Spleen (tissue), 11 donors: ENCODE results near the gene GJC1. TPM values are rescaled to one million over a fixed set of nuclear protein-coding genes. Genes with fewer than 3 reads are reported as not detected.
A peak's percentile ranks its signal among the peaks of the same experiment; 100 is the strongest.

Experiments
- DNase-seq: peaks from one replicate; pipeline ENCODE4 v3.0.0-alpha.2; 2020
- H3K27ac ChIP-seq, 8 donors: fragments of 200-600 bp; sonication (generic) in 7 of 8; 1 replicate in 4 of 8; 2 replicates in 4 of 8; pipeline versions ENCODE4 v1.5.0 to v1.8.0; 2016 to 2021; ENCODE audit warnings: inconsistent platforms in 4 of 8, mild to moderate bottlenecking in 4 of 8, moderate library complexity in 1 of 8
- H3K27me3 ChIP-seq, 7 donors: fragments of 200-600 bp; sonication (generic) in 6 of 7; replicated peaks in 1 of 7; 1 replicate in 4 of 7; 2 replicates in 3 of 7; pipeline versions ENCODE4 v1.5.0 to v1.8.0; 2016 to 2021; ENCODE audit warnings: inconsistent platforms in 3 of 7, mild to moderate bottlenecking in 1 of 7
- H3K36me3 ChIP-seq, 6 donors: fragments of 200-600 bp; sonication (generic) in 5 of 6; 1 replicate in 4 of 6; 2 replicates in 2 of 6; pipeline versions ENCODE4 v1.5.0 to v1.8.0; 2016 to 2021; ENCODE audit warnings: inconsistent platforms in 2 of 6
- H3K4me1 ChIP-seq, 6 donors: fragments of 200-600 bp; sonication (generic) in 5 of 6; 1 replicate in 3 of 6; 2 replicates in 3 of 6; pipeline versions ENCODE4 v1.5.0 to v1.8.0; 2016 to 2021; ENCODE audit warnings: inconsistent platforms in 3 of 6
- H3K4me3 ChIP-seq, 8 donors: fragments of 200-600 bp; sonication (generic) in 7 of 8; 1 replicate in 4 of 8; 2 replicates in 4 of 8; pipeline versions ENCODE4 v1.5.0 to v1.8.0; 2016 to 2021; ENCODE audit warnings: inconsistent platforms in 4 of 8, mild to moderate bottlenecking in 4 of 8, moderate library complexity in 2 of 8
- H3K9me3 ChIP-seq, 8 donors: fragments of 200-600 bp; sonication (generic) in 7 of 8; 1 replicate in 4 of 8; 2 replicates in 4 of 8; pipeline versions ENCODE4 v1.5.0 to v1.8.0; 2016 to 2021; ENCODE audit warnings: inconsistent platforms in 4 of 8
- POLR2A ChIP-seq, 3 donors: fragments of 450-650 bp; IDR thresholded peaks; one replicate each; pipeline ENCODE4 v1.5.1; 2017; ENCODE audit warnings: antibody characterized with exemption in 3 of 3, mild to moderate bottlenecking in 1 of 3
- POLR2AphosphoS5 ChIP-seq, 3 donors: sonication (generic); formaldehyde crosslinking; IDR thresholded peaks; one replicate each; pipeline ENCODE4 v1.5.1; 2017; ENCODE audit warnings: antibody characterized with exemption in 3 of 3
- WGBS, 5 donors: extraction: QIAGEN DNeasy Blood & Tissue Kit in 3 of 5; methylation state at CpG; one replicate each; pipeline versions ENCODE4 v1.1.5 to v1.1.7; 2013 to 2018; 5-methylcytosine and 5-hydroxymethylcytosine counted together
- intact Hi-C: fragments of 100-400 bp; cut with DNase I; formaldehyde crosslinking; loops from one replicate; pipeline ENCODE4 v1.15.0; 2023; ENCODE audit warnings: low total_unique reads
- polyA plus RNA-seq, 3 donors: library from polyadenylated mRNA; stranded (reverse); fragments of 200-250 nt; gene quantifications; one replicate each; pipeline ENCODE4 v1.2.1, GENCODE V29; 2013
- total RNA-seq, 7 donors: library from RNA; depleted of rRNA in 3 of 7; stranded (reverse); fragments of >200 nt in 3 of 7; fragmentation: NEBNext Ultra II Directional in 4 of 7; extraction: Animal tissue kit (Norgen Biotek cat#: 25700) in 4 of 7; gene quantifications; one replicate each; pipeline versions ENCODE4 v1.1.0 to v1.2.1, GENCODE V29; 2016 to 2021
- TF ChIP-seq, protein P1 (sequence below), 11 experiments: fragments of 200-600 bp in 7 of 11; fragments of 450-650 bp in 4 of 11; sonication (generic) in 4 of 11; IDR thresholded peaks in 8 of 11; conservative IDR thresholded peaks in 3 of 11; 1 replicate in 7 of 11; 2 replicates in 4 of 11; pipeline versions ENCODE4 v1.4.0 to v1.8.0; 2016 to 2021; ENCODE audit warnings: antibody characterized with exemption in 11 of 11, inconsistent platforms in 4 of 11, mild to moderate bottlenecking in 1 of 11
- donor health status: healthy with polysubstance abuse.
- donor health status: DM: no; HTN: no; CAD: no; lungs with moderate emphysema.
- donor health status: DM: no; HTN: no; CAD: no.
- donor health status: Bipolar disorder and iron deficiency.
- donor health status: healthy.
- donor health status: DM: no; HTN: no; CAD: no.
- donor health status: DM: yes; HTN: yes; CAD: no.

Gene GJC1
- total and polyA plus RNA-seq, 10 donors = 0.41 to 1.8 (median 0.83) TPM

DNA sequence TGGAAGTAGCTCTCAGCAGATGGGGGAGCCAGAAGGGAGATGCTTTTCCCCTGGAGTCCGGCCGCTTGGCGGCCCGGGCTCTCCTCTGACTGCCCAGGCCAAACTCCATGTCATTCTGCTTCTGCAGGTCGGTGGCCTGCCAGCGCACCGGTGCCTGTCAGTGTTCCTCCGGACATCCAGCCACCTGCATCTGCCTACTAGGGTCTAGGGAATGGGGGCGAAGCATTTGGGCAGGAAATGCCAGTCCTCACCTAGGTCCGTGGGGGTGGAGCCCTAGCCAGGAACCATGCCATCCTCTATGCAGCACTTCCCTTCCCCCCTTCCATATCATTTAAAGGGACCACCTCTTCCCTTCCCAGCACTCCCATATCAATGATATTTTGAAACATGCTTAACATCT is 34.2 kb downstream of the GJC1 start:
- no peak for DNase-seq
- Histone ChIP-seq H3K4me3 (no peak overlapping the region), H3K27me3 (no peaks in the 10 kb centered on the region), H3K36me3 (no peaks in the 10 kb centered on the region), H3K27ac (no peak overlapping the region), H3K4me1 (peaks cover 0 to 11% (median 4%) of the 10 kb centered on the region in 6 donors), H3K9me3 (no peaks in the 10 kb centered on the region)
- intact Hi-C loops = no loop called here
- TF ChIP-seq, protein P1, sequence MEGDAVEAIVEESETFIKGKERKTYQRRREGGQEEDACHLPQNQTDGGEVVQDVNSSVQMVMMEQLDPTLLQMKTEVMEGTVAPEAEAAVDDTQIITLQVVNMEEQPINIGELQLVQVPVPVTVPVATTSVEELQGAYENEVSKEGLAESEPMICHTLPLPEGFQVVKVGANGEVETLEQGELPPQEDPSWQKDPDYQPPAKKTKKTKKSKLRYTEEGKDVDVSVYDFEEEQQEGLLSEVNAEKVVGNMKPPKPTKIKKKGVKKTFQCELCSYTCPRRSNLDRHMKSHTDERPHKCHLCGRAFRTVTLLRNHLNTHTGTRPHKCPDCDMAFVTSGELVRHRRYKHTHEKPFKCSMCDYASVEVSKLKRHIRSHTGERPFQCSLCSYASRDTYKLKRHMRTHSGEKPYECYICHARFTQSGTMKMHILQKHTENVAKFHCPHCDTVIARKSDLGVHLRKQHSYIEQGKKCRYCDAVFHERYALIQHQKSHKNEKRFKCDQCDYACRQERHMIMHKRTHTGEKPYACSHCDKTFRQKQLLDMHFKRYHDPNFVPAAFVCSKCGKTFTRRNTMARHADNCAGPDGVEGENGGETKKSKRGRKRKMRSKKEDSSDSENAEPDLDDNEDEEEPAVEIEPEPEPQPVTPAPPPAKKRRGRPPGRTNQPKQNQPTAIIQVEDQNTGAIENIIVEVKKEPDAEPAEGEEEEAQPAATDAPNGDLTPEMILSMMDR (IDR thresholded peaks at IDR 0.05 in 8 of 11, conservative IDR thresholded peaks at IDR 0.05 in 3 of 11) = no peak
- TF ChIP-seq POLR2AphosphoS5 (IDR thresholded peaks at IDR 0.05) (no peak), POLR2A (IDR thresholded peaks at IDR 0.05) (no peak)
- WGBS, 5 donors = 72 to 87% (median 86%) methylated on average over 10 of the region's 10 CpGs

- H3K9me3 ChIP-seq = no peaks in the 10 kb centered on the region
- no peak for DNase-seq
- WGBS, 5 donors = 83 to 91% (median 90%) methylated on average over 9 of the region's 9 CpGs
- peak overlapping the region in 1 of 8 donors; percentile 21 for H3K27ac ChIP-seq
- intact Hi-C loops = no loop called here
- H3K36me3 ChIP-seq = no peaks in the 10 kb centered on the region
- TF ChIP-seq POLR2A (IDR thresholded peaks at IDR 0.05) (no peak), POLR2AphosphoS5 (IDR thresholded peaks at IDR 0.05) (no peak)
- TF ChIP-seq, protein P1 (IDR thresholded peaks at IDR 0.05 in 8 of 11, conservative IDR thresholded peaks at IDR 0.05 in 3 of 11) = no peak
- no peak overlapping the region for H3K4me3 ChIP-seq
- H3K4me1 ChIP-seq = peaks cover 0 to 11% (median 4%) of the 10 kb centered on the region in 6 donors
- H3K27me3 ChIP-seq = no peaks in the 10 kb centered on the region
Observed at GRCh38 chr17:44795421-44795820, 34.7 kb downstream of the GJC1 start.

DNA sequence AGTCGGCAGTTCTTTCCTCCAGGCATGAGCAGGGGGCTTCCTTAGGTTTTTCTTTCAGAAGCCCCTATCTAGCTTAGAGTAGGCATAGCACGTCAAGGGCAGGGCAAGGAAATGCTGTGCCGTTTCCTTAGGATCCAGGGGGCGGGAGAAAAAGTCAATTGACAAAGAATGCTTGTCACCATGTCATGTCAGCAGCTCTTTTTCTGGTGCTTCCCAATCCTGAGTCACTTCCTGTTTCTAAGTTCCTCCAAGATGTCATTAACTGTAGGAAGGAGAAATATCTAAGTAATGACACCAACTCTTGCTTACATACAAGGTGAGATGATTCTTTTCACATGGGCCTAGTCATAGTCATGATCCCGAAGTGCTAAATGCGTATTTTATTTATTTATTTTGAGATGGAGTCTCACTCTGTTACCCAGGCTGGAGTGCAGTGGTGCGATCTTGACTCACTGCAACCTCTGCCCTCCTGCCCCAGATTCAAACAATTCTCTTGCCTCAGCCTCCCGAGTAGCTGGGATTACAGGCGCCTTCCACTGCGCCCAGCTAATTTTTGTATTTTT is 35.2 kb downstream of the GJC1 start:
- no peak for TF ChIP-seq POLR2AphosphoS5 (IDR thresholded peaks at IDR 0.05)
- TF ChIP-seq POLR2A (IDR thresholded peaks at IDR 0.05) = no peak
- TF ChIP-seq, protein P1 (IDR thresholded peaks at IDR 0.05 in 8 of 11, conservative IDR thresholded peaks at IDR 0.05 in 3 of 11) = no peak
- Histone ChIP-seq H3K4me1 (peaks cover 0 to 11% (median 4%) of the 10 kb centered on the region in 6 donors), H3K4me3 (no peak overlapping the region), H3K36me3 (no peaks in the 10 kb centered on the region), H3K9me3 (no peaks in the 10 kb centered on the region), H3K27me3 (no peaks in the 10 kb centered on the region), H3K27ac (peak overlapping the region in 1 of 8 donors; percentile 21)
- intact Hi-C loops = no loop called here
- DNase-seq = peak; percentile 19
- 46 to 58% (median 55%) methylated on average over 10 of the region's 10 CpGs for WGBS, 5 donors

DNA sequence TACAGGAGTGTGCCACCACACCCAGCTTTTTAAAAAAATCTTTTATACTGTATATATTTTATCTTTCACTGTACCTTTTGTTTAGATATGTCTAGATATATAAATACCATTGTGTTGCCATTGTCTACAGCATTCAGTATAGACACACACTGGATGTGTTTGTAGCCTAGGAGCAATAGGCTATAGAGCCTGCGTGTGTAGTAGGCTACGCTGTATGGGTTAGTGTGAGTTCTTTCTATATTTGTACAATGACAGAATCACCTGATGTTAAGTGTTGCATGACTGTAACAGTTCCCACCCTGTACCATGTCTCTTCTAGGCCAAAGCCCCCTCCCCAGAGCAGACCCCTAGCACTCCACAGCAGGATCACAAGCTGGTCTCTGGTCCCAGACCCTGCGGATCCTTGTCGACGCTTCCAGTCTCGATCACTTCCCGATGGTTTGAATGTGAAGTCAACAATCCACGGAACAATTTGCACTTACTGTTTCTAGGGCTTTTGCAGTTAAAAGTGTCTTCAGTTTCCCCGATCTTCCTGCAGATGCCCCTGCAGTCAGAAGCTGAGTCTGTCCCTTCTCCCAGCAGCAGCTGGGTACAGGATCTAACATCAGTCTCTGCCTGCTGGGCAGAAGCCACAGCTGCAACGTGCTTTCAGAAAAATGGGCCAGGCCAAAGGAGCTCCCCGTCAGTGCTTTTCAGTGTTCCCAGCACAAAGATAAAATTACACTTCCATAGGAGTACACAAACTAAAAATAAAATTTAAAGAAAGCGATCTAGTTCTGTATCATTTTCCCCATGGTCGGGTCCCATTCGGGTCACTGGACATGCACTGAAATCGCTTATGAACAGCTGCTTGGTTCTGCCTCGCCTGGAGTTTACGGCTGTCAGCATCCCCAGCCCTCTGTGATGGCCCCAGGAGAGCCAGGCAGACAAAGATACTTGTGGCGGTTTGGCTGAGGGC is 35.9 kb downstream of the GJC1 start:
- DNase-seq = peak; percentile 28
- no peaks in the 10 kb centered on the region for H3K27me3 ChIP-seq
- TF ChIP-seq, protein P1 (IDR thresholded peaks at IDR 0.05 in 8 of 11, conservative IDR thresholded peaks at IDR 0.05 in 3 of 11) = no peak
- no peak for TF ChIP-seq POLR2A (IDR thresholded peaks at IDR 0.05)
- no peak for TF ChIP-seq POLR2AphosphoS5 (IDR thresholded peaks at IDR 0.05)
- peak overlapping the region in 1 of 8 donors; percentile 21 for H3K27ac ChIP-seq
- H3K36me3 ChIP-seq = no peaks in the 10 kb centered on the region
- peaks cover 0 to 11% (median 4%) of the 10 kb centered on the region in 6 donors for H3K4me1 ChIP-seq
- no peaks in the 10 kb centered on the region for H3K9me3 ChIP-seq
- WGBS, 5 donors = 79 to 85% (median 82%) methylated on average over 18 of the region's 18 CpGs
- intact Hi-C loops = no loop called here
- H3K4me3 ChIP-seq = no peak overlapping the region
